ENCODE results near the gene VEGFA.

Gene VEGFA

DNA sequence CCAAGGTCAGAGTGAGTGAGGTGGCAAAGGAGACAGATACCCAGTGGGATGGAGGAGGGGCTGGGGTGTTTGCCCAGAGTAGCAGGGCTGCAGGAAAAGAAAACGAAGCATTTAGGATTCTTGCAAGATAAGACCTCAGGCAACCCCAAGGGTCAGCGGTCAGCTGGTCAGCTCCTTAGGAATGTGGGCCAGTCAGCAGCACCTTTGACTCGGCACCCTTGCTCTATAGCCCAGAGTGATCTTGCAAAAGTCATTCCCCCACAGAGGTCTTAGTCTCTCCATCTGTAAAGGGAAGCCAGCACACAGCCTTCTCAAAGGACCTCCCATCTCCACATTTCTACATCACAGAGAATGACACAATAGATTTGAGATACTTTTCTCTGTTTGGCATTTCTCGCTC lies 56.7 kb downstream of the VEGFA start:
- no peaks in the 10 kb centered on the region for H3K4me1 ChIP-seq (ENCODE audit: control insufficient read depth, low read depth, low read length)
- no peaks in the 10 kb centered on the region for H3K27me3 ChIP-seq (ENCODE audit: control insufficient read depth, insufficient read depth, low read length)
- no peak overlapping the region for H3K27ac ChIP-seq (ENCODE audit: low read length)
- H3K9ac ChIP-seq (ENCODE audit: low read length) = no peak overlapping the region
- no peaks in the 10 kb centered on the region for H3K9me3 ChIP-seq (ENCODE audit: control insufficient read depth, low read depth, low read length)
- no peaks in the 10 kb centered on the region for H3K36me3 ChIP-seq (ENCODE audit: control insufficient read depth, low read depth, low read length)
- no peak overlapping the region for H3K4me3 ChIP-seq (ENCODE audit: low read length)

GRCh38 chr6:43827898-43828297 lies 57.9 kb downstream of the VEGFA start:
- Histone ChIP-seq H3K27me3 (ENCODE audit: control insufficient read depth, insufficient read depth, low read length) (no peaks in the 10 kb centered on the region), H3K4me1 (ENCODE audit: control insufficient read depth, low read depth, low read length) (no peaks in the 10 kb centered on the region), H3K4me3 (ENCODE audit: low read length) (no peak overlapping the region), H3K9ac (ENCODE audit: low read length) (no peak overlapping the region), H3K36me3 (ENCODE audit: control insufficient read depth, low read depth, low read length) (no peaks in the 10 kb centered on the region), H3K9me3 (ENCODE audit: control insufficient read depth, low read depth, low read length) (no peaks in the 10 kb centered on the region), H3K27ac (ENCODE audit: low read length) (no peak overlapping the region)

DNA sequence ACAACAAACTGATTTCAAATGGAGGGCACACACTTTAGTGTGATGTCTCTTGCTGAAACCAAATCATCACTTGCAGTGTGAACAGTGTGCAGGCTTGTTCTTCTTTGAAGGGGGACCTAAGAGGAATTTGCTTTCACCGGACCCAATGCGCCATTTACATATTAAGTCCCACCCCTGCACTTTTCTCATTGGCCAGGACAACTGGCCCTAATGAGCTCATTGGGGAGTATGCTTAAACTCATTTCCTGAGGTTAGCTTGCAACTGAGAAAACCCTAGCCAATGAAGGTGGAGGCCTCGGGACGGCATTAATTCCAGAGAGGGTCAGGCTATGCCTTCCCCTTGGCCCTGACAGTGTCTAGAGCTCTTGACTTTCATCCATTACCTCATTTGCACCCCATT lies 58.7 kb downstream of the VEGFA start:
- Histone ChIP-seq H3K9ac (ENCODE audit: low read length) (no peak overlapping the region), H3K4me1 (ENCODE audit: control insufficient read depth, low read depth, low read length) (no peaks in the 10 kb centered on the region), H3K27ac (ENCODE audit: low read length) (no peak overlapping the region), H3K27me3 (ENCODE audit: control insufficient read depth, insufficient read depth, low read length) (no peaks in the 10 kb centered on the region), H3K9me3 (ENCODE audit: control insufficient read depth, low read depth, low read length) (no peaks in the 10 kb centered on the region), H3K36me3 (ENCODE audit: control insufficient read depth, low read depth, low read length) (no peaks in the 10 kb centered on the region), H3K4me3 (ENCODE audit: low read length) (no peak overlapping the region)

DNA sequence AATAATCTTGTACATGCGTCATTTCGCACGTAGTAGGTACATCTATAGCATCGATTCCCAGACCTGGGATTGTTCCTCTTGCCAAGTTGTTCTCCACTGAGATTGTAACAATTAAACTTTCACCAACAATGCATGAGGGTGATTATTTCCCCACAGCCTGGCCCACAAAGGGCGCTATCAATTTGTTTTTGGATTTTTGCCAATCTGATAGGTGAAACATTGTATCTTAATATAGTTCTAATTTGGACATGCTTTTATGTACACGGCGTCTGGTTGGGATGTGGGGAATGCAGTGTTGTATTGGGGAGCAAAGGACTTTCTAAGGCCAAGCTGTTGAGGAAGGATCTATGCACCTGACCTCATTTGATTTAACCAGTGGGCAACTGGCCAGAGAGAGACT lies 59.5 kb downstream of the VEGFA start:
- Histone ChIP-seq H3K36me3 (ENCODE audit: control insufficient read depth, low read depth, low read length) (no peaks in the 10 kb centered on the region), H3K27me3 (ENCODE audit: control insufficient read depth, insufficient read depth, low read length) (no peaks in the 10 kb centered on the region), H3K4me1 (ENCODE audit: control insufficient read depth, low read depth, low read length) (peaks cover 2% of the 10 kb centered on the region), H3K9me3 (ENCODE audit: control insufficient read depth, low read depth, low read length) (no peaks in the 10 kb centered on the region), H3K4me3 (ENCODE audit: low read length) (no peak overlapping the region), H3K9ac (ENCODE audit: low read length) (no peak overlapping the region), H3K27ac (ENCODE audit: low read length) (no peak overlapping the region)

DNA sequence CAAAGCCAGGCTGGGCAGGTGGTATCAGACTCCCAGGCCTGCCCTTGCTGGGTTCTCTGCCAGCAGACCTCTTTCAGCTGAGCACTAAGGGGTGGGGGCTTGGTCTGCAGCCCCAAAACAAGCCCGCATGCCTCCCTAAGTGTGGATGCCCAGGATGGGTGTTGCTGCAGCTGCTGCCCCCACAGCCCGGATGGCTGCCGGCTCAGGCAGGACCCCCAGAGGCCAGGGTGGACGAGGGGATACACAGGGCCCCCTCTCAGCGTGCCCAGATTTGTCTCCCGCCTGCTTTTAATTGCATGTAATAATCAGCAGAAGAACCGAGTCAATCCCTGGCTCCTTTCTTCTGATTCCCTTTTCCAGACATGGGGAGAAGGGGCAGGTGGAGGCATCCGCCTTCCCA lies 60.8 kb downstream of the VEGFA start:
- H3K9ac ChIP-seq (ENCODE audit: low read length) = no peak overlapping the region
- H3K27me3 ChIP-seq (ENCODE audit: control insufficient read depth, insufficient read depth, low read length) = no peaks in the 10 kb centered on the region
- H3K27ac ChIP-seq (ENCODE audit: low read length) = no peak overlapping the region
- H3K4me1 ChIP-seq (ENCODE audit: control insufficient read depth, low read depth, low read length) = peaks cover 8% of the 10 kb centered on the region
- no peaks in the 10 kb centered on the region for H3K9me3 ChIP-seq (ENCODE audit: control insufficient read depth, low read depth, low read length)
- H3K4me3 ChIP-seq (ENCODE audit: low read length) = no peak overlapping the region
- no peaks in the 10 kb centered on the region for H3K36me3 ChIP-seq (ENCODE audit: control insufficient read depth, low read depth, low read length)

GRCh38 chr6:43831191-43831590 lies 61.2 kb downstream of the VEGFA start:
- no peaks in the 10 kb centered on the region for H3K36me3 ChIP-seq (ENCODE audit: control insufficient read depth, low read depth, low read length)
- H3K4me3 ChIP-seq (ENCODE audit: low read length) = no peak overlapping the region
- H3K4me1 ChIP-seq (ENCODE audit: control insufficient read depth, low read depth, low read length) = peaks cover 8% of the 10 kb centered on the region
- H3K27me3 ChIP-seq (ENCODE audit: control insufficient read depth, insufficient read depth, low read length) = no peaks in the 10 kb centered on the region
- no peak overlapping the region for H3K9ac ChIP-seq (ENCODE audit: low read length)
- no peaks in the 10 kb centered on the region for H3K9me3 ChIP-seq (ENCODE audit: control insufficient read depth, low read depth, low read length)
- no peak overlapping the region for H3K27ac ChIP-seq (ENCODE audit: low read length)

DNA sequence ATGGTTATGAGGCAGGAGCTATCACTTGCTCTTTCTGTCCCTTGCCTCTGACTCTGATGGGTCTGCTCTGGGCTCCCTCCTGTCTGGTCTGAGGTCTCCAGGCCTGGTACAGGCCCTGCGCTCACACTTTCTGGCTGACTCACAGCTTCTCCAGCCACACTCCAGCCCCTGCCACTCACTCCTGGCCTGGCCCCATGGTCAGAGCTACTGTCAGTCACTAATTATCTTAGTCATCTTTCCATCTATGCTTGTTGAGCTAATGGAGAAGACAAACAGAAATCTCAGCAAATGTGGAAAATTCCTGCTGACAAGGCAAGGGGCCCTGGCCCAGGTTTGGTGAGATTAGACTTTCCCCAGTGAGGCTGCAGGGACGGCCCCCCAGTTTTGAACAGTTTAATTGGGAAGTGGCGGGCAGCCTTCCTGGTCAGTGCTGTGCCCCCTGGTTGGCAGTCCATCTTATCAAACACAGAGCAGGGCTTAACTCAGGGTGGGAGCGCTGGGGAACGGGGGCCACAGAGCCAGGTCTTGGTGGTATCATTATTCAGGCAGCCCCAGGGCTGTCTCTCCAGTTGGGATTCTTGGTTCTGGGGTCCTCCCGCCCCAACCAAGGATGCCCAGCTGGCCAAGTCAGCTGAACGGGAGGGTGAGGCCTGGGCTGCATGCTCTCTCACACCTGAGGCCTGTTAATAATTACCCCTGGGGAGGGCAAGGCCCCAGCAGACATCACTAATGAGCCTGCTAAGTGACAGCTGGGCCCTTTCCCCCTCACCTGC lies 63.4 kb downstream of the VEGFA start:
- Histone ChIP-seq H3K27me3 (ENCODE audit: control insufficient read depth, insufficient read depth, low read length) (no peaks in the 10 kb centered on the region), H3K4me3 (ENCODE audit: low read length) (no peak overlapping the region), H3K9ac (ENCODE audit: low read length) (no peak overlapping the region), H3K9me3 (ENCODE audit: control insufficient read depth, low read depth, low read length) (no peaks in the 10 kb centered on the region), H3K4me1 (ENCODE audit: control insufficient read depth, low read depth, low read length) (peaks cover 16% of the 10 kb centered on the region), H3K36me3 (ENCODE audit: control insufficient read depth, low read depth, low read length) (no peaks in the 10 kb centered on the region), H3K27ac (ENCODE audit: low read length) (no peak overlapping the region)

DNA sequence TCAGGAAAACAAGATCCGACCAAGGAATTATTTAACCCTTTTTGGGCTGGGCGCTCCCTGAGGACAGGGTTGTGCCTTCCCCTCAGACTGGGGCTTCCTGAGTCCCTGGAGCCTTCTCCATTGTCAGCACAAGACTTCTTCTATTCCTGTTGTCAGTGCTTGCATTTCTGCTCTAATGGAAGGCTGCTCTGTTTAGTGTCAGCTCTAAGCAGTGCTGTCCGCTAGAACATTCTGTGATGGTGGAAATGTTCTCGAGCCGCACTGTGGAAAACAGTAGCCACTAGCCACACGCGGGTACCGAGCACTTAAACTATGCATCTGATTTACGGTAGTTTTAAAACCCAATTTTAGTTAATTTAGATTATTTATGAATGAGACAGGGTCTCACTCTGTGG lies 64.0 kb downstream of the VEGFA start:
- peaks cover 16% of the 10 kb centered on the region for H3K4me1 ChIP-seq (ENCODE audit: control insufficient read depth, low read depth, low read length)
- H3K27me3 ChIP-seq (ENCODE audit: control insufficient read depth, insufficient read depth, low read length) = no peaks in the 10 kb centered on the region
- H3K9me3 ChIP-seq (ENCODE audit: control insufficient read depth, low read depth, low read length) = no peaks in the 10 kb centered on the region
- H3K36me3 ChIP-seq (ENCODE audit: control insufficient read depth, low read depth, low read length) = no peaks in the 10 kb centered on the region
- no peak overlapping the region for H3K9ac ChIP-seq (ENCODE audit: low read length)
- no peak overlapping the region for H3K4me3 ChIP-seq (ENCODE audit: low read length)
- H3K27ac ChIP-seq (ENCODE audit: low read length) = no peak overlapping the region

GRCh38 chr6:43834528-43835155 lies 64.6 kb downstream of the VEGFA start:
- Histone ChIP-seq H3K9me3 (ENCODE audit: control insufficient read depth, low read depth, low read length) (no peaks in the 10 kb centered on the region), H3K27ac (ENCODE audit: low read length) (no peak overlapping the region), H3K9ac (ENCODE audit: low read length) (no peak overlapping the region), H3K36me3 (ENCODE audit: control insufficient read depth, low read depth, low read length) (no peaks in the 10 kb centered on the region), H3K27me3 (ENCODE audit: control insufficient read depth, insufficient read depth, low read length) (no peaks in the 10 kb centered on the region), H3K4me3 (ENCODE audit: low read length) (no peak overlapping the region), H3K4me1 (ENCODE audit: control insufficient read depth, low read depth, low read length) (peaks cover 16% of the 10 kb centered on the region)

GRCh38 chr6:43835872-43836419 lies 65.9 kb downstream of the VEGFA start:
- Histone ChIP-seq H3K4me3 (ENCODE audit: low read length) (no peak overlapping the region), H3K27me3 (ENCODE audit: control insufficient read depth, insufficient read depth, low read length) (no peaks in the 10 kb centered on the region), H3K27ac (ENCODE audit: low read length) (no peak overlapping the region), H3K9ac (ENCODE audit: low read length) (no peak overlapping the region), H3K36me3 (ENCODE audit: control insufficient read depth, low read depth, low read length) (no peaks in the 10 kb centered on the region), H3K9me3 (ENCODE audit: control insufficient read depth, low read depth, low read length) (no peaks in the 10 kb centered on the region), H3K4me1 (ENCODE audit: control insufficient read depth, low read depth, low read length) (peaks cover 16% of the 10 kb centered on the region)
